ENCODE measurements around the gene SERGEF.

GRCh38 chr11:18012906-18013781 is at the start of gene SERGEF:
- TF ChIP-seq CTCF (conservative IDR thresholded peaks at IDR 0.05 in 1 of 2, IDR thresholded peaks at IDR 0.05 in 1 of 2; ENCODE audit: extremely low read depth in 1 of 2, insufficient read depth in 1 of 2, low read depth in 1 of 2, low read length in 2 of 2): peak in 1 of 2 donors; percentile 4
- no peak for TF ChIP-seq EZH2 (IDR thresholded peaks at IDR 0.05; ENCODE audit: borderline replicate concordance, low read length)

All from mammary epithelial cell (primary cell).